Stimulated activated CD8-positive, alpha-beta memory T cell treated with anti-CD3 and anti-CD28 coated beads, Interleukin-2, amount 100 ng/mL, for 1 hour (primary cell): ENCODE measurements around the gene NXPE3.

Experiments
- DNase-seq, 2 donors: peaks; one replicate each; pipeline ENCODE4 v3.0.0-alpha.2; 2020; ENCODE audit warnings: low read depth in 2 of 2

The NXPE3 gene

DNA sequence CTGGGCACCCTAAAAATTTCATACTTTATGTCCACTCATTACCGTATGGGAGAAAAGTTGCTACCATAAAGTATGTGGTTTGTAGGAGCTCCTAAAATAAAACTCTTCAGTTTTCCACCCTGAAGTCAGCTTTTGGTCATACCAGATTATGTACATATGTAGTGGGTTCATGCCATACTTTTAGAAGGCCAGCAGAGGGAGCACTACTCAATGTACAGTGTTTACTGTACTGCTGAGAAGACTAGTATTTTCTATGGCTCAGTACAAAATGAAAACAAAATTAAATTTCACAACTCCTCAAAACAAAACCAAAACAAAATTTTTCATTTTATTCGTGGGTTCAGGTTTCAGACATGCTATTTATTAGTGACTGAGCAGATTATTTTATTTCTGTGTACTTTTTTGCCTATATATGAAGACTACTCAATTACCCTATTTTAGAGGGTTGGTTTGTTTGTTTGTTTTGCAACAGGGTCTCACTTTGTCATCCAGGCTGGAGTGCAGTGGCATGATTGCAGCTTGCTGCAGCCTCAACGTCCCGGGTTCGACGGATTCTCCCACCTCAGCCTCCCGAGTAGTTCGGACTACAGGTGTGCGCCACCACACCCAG lies 24.3 kb downstream of the NXPE3 start:
- DNase-seq, result peak; percentile 24 to 38

GRCh38 chr3:101803939-101804338 lies 24.9 kb downstream of the NXPE3 start:
- DNase-seq, result no peak

- no peak for DNase-seq
These were observed 27.5 kb downstream of the NXPE3 start for GRCh38 chr3:101806491-101806890.

DNA sequence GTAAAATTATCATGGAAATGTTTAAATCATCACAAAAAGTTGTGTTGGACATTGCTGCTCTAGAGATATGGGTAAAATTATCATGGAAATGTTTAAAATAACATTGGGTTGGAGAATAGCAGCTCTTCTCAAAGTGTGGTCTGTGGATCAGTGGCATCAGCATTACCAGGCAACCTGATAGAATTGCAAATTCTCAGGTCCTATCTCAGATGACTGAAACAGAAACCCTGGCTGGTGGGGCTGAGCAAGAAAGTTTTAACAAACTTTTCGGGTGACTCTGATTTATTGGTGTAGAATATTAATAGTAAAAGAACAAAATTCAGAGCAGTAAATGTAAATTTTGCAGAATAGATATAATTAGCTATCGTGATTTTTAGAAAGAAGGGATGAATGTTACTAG lies 28.9 kb downstream of the NXPE3 start:
- no peak for DNase-seq

DNA sequence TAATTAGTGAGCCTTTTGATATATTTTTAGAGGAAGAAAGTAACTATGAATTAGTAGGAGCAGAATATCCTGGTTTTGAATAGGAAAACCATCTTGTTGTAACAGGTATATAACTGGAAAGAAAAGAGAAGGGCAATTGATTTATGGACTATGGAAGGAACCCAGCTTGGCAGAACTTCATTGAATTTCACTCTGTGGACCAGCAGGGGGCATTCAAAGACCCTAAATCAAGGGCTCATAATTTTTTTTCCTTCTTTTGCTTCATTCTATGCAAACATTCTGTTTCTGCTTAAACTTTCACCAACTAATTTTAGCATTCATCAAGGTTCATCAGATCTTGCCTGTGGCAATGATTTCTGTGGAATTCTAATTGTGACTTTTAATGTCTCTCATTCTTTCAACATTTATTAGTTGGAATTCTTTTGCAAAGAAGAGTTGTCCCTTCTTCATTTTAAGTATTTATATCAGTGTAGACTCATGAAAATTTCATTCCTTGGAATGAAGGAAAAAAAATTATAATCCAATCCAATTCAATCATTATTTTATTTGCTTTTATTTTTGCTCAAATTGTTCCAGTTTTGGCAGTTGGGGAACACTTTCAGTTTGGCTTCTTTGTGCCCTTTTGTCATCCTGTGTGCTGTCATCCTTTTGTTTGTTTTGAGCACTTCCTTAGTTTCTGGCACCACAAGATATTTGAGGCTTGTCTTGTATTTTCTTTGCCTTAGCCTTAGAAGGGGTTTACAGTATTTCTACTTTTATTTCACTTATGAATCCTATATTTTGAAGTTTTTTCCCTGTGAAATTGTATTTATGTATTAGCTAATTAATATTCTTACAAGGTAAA lies 30.4 kb downstream of the NXPE3 start:
- DNase-seq, result no peak

DNA sequence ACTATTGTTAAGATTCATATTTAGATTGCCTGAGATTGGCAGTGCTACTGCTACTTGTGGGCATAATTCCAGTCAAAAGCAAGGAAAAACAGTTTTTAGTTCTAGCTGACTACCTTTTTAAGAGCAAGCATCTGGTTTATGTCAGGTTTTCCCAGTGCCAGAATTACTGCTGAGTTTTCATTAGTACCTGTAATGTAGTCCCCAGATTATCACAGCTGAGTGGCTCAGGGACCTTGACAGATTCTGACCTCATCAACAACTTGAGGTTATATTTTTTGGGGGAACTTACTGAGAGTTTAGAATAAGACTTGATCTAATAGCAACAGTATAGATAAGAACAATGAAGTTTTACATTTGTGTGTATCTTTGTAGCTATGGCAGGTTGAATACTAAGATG lies 31.0 kb downstream of the NXPE3 start:
- DNase-seq, result no peak

DNA sequence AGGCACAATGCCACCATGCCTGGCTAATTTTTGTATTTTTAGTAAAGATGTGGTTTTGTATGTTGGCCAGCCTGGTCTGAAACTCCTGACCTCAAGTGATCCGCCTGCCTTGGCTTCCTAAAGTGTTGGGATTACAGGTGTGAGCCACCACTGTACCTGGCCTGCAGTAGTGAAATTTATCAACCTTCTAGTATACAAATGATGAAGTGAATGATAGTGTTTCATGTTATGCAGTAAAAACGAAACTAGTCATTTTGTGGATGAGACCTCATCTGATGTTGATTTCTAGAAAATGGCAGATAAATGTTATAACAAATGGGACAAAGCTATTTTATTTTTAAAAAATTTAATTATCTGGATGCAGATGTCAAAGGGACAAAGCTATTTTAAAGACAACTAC lies 32.9 kb downstream of the NXPE3 start:
- DNase-seq, result no peak

- DNase-seq, result no peak
These were observed 33.9 kb downstream of the NXPE3 start for GRCh38 chr3:101812895-101813294.

- no peak for DNase-seq
These were observed 34.9 kb downstream of the NXPE3 start for GRCh38 chr3:101813817-101814440.

DNA sequence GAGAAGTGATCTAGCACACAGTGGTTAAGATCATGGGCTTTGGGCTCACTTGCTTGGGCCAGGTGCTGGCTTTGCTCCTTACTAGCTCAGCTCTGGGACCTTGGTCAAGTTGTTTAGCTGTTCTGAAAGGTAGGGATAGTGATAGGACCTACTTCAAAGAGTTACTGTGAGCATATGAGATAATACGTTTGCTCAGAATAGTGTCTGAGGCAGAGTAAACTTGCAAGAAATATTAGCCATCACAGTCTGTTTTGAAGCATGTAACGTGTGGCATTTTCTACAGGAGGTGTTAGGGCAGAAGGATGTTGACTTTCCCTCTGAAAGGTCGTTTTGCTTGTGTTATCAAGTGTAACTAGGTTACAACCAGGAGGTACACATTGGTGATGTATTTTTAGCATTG lies 35.8 kb downstream of the NXPE3 start:
- DNase-seq, result no peak

DNA sequence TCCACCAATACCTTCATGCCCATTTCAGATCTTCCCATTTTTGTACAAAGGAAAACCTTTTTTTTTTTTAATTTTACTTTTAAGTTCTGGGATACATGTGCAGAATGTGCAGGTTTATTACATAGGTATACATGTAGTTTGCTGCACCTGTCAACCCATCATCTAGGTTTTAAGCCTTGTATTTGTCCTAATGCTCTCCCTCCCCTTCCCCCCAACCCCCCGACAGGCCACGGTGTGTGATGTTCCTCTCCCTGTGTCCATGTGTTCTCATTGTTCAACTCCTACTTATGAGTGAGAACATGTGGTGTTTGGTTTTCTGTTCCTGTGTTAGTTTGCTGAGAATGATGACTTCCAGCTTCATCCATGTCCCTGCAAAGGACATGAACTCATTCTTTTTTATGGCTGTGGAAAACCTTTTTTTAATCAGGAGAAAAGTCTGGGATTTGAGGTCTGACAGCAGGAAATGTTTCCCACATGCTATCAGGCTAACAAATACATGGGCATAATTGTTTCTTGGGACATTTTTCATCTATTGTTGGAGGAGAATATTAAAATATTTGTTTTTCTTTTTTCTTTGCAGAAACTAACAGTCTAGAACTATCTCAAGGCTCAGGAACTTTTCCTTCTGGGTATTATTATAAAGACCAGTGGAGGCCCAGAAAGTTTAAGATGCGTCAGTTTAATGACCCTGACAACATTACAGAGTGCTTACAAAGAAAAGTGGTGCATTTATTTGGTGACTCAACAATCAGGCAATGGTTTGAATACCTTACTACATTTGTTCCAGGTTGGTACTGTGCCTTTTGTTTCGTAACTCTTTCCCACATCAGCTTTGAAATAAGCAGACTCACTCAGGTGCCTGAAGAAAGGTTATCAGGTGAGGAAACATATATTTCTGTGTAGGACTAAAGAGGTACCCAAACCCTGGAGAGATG lies 37.5 kb downstream of the NXPE3 start:
- no peak for DNase-seq

GRCh38 chr3:101817992-101818391 lies 39.0 kb downstream of the NXPE3 start:
- DNase-seq, result no peak

DNA sequence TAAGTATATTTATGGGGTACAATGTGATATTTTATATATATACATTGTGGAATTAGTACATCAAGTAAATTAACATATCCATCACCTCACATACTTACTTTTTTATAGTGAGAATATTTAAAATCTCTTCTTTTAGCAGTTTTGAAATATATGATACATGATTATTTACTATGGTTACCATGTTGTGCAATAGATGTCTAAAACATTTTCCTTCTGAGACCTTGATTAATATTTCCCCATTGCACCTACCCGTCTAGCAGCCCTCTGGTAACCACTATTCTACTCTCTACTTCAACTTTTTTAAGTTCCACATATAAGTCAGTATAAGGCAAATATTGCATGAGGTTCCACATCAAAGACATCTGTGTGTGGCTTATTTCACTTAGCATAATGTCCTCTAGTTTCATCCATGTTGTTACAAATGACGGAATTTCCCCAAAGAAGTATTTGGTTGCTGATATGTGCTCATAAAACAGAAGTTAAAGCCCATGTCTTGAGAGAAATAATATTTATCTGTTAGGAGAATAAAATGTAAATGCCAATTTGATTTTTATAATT lies 40.7 kb downstream of the NXPE3 start:
- DNase-seq, result no peak

DNA sequence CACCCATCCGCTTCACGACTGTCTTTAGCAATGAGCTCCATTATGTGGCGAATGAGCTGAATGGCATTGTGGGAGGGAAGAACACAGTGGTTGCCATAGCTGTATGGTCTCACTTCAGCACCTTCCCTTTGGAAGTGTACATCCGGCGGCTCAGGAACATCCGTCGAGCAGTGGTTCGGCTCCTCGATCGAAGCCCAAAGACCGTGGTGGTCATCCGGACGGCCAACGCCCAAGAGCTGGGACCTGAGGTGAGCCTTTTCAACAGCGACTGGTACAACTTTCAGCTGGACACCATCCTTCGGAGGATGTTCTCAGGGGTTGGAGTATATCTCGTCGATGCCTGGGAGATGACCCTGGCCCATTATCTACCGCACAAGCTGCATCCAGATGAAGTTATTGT lies 42.5 kb downstream of the NXPE3 start:
- no peak for DNase-seq

GRCh38 chr3:101823525-101823924 lies 44.5 kb downstream of the NXPE3 start:
- DNase-seq, result no peak

DNA sequence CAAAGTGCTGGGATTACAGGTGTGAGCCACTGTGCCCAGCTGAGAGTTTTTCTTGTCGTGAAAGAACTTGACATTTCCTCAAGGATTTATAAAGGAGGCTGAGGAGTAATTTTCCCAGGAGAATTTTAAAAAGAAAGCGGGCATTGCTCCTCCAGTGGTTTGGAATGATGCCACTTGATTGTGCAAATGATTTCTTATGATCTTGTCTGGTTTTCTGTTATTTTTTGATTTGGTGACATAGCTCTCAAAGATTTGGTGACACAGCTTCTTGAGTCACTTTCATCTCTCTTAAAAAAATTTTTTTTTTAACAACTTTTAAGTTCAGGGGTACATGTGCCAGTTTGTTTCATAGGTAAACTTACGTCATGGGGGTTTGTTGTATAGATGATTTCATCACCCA lies 45.7 kb downstream of the NXPE3 start:
- DNase-seq, result no peak

- no peak for DNase-seq
These were observed 47.0 kb downstream of the NXPE3 start for GRCh38 chr3:101825904-101826445.

- DNase-seq, result peak; percentile 57 to 64
These were observed 48.5 kb downstream of the NXPE3 start for GRCh38 chr3:101827211-101828174.

GRCh38 chr3:101828276-101828675 lies 49.3 kb downstream of the NXPE3 start:
- no peak for DNase-seq
